Hematopoietic multipotent progenitor cell treated with erythropoietin and hydrocortisone succinate and interleukin-3 and kit ligand, for 8 days (in vitro differentiated cells): ENCODE results near the gene TRIM28.

ENCODE experiments used
- DNase-seq: peaks from one replicate; pipeline ENCODE4 v3.0.0-alpha.2; 2015

Gene TRIM28

DNA sequence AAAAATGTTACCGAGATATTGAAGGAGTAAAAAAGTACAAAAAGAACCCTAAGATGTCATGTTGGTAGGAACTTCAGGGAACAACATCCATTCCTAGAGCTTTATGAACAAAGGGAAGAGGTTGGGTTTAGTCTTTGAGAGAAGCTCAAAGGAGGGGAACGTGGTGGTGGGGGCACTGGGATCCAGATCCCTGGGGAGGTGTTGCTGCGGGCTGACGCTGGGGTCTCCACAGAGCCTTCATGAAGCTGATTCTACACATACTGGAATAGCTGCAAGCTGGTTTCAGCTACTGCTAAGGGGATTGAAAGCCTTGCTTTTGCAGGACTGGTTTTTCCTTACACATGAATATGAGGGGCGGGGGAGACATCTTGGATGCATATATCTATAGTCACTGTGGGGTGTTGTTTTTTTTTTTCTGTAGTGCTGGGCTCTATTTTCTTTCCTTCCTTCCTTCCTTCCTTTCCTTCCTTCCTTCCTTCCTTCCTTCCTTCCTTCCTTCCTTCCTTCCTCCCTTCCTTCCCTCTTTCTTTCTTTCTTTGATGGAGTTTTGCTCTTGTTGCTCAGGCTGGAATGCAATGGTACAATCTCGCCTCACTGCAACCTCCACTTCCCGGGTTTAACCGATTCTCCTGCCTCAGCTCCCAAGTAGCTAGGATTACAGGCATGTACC is 35.7 kb downstream of the TRIM28 start:
- DNase-seq = no peak

DNA sequence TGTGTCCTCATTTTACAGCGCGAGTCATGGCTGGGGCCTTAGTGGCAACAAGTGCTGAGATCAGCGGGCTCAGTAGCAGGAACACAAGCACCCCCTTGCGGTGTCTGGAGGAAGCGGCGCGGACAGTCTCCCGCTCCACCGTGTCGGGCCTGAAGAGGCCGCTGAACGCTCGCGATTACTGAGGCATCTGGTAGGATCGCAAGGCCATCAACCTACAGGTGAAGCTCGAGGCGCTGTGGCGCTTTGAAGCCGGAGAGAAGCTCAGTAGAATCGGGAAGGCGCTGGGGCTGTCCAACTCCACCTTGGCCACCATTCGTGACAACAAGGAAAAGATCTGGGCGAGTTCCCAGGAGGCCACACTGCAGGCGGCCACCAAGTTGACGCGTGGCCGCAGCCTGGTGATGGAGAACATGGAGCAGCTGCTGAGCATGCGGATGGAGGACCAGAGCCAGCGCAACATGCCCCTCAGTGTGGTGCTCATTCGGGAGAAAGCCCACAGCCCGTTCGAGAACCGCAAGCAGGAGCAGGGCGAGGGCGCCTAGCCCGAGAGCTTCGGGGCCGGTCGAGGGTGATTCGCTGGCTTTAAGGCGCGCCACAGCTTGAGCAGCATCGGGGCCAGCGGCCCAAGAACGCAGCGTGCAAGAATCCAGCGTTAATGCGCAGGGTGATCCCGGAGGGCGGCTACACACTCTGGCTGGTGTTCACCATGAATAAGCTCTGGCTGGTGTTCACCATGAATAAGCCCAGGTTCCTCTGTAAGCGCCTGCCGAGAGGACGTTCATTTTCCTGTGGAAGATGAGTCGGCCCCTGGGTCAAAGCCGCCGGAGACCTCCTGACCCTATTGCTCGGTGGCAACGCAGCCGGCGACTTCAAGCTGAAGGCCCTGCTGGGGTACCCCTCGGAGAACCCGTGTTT is 37.6 kb downstream of the TRIM28 start:
- peak; percentile 94 for DNase-seq

DNA sequence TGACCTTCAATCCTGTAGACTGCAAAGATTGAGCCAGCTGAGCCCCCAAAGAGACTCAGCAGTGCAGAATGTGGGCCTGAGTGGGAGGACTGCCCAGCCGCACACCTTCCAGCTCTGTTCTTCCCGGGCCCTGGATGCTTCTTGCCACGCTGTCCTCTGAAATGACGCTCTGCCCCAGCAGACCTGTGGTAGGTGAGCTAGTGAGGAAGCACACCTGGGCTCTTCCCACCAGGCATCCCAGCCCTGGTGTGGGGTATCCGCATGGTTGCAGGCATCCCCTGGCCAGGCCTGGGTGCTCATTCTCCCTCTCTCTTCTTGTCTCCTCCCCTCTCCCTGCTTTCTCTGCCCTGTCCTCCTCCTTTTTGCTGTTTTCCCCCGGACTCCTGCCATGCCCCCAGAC is 39.1 kb downstream of the TRIM28 start:
- DNase-seq = no peak

DNA sequence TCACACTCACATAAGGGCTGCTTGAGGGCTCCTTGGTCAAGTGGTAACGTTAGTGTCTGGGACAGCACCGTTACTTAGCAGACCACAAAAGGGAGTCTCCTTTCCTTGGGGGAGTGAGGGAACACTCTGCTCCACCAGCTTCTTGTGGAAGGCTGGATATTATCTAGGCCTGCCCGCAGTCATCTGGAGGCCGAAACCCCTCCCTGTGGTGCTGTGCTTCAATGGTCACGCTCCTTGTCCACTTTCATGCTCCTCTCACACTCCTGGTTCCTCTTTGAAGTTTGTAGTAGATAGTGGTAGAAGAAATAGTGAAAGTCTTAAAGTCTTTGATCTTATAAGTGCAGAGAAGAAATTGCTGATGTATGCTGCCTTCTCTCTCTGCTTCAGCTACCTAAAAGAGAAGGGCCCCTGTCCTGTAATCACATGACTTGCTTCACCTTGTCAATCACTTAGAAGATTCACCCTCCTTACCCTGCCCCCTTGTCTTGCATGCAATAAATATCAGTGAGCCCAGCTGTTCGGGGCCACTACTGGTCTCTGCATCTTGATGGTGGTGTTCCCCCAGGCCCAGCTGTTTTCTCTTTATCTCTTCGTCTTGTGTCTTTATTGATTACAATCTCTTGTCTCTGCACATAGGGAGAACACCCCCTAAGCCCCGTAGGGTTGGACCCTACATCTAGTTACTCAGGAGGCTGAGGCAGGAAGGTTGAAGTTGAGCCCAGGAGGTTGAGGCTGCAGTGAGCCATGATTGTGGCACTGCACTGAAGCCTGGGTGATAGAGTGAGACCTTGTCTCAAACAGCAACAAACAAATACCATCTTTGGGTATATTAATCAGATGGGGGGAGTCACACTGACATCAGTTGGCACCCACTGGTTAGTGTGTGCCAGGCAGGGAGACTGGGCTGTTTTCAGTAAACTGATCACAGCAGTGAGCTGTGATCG is 40.9 kb downstream of the TRIM28 start:
- peak; percentile 95 for DNase-seq

DNA sequence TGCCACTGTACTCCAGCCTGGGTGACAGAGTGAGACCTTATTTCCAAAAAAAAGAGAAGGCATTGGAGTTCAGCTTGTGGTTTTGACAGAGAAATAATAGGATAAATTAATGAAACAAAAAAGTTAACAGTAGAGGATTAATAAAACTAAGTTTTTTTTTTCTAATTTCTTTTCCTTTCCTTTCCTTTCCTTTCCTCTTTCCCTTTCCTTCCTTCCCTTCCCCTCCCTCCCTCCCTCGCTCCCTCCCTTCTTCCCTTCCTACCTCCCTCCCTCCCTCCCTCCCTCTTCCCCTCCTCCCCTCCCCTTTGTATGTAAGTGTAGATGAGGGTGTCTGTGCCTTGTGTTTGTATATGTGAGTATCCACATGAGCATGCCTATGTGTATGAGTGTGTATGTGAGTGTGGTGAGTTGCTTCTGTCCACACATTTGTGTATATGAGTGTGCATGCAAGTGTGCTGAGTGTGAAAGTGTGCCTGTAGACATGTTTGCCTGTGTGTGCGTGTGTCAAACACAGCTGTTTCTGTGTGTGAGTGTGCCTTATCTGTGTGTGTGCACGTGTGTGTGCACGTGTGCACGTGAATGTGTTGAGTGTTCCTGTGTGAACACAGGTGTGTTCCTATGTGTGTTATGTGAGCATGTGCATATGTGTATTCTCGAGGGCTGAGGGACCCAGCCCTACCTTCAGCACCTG is 41.7 kb downstream of the TRIM28 start:
- peak; percentile 43 for DNase-seq

DNA sequence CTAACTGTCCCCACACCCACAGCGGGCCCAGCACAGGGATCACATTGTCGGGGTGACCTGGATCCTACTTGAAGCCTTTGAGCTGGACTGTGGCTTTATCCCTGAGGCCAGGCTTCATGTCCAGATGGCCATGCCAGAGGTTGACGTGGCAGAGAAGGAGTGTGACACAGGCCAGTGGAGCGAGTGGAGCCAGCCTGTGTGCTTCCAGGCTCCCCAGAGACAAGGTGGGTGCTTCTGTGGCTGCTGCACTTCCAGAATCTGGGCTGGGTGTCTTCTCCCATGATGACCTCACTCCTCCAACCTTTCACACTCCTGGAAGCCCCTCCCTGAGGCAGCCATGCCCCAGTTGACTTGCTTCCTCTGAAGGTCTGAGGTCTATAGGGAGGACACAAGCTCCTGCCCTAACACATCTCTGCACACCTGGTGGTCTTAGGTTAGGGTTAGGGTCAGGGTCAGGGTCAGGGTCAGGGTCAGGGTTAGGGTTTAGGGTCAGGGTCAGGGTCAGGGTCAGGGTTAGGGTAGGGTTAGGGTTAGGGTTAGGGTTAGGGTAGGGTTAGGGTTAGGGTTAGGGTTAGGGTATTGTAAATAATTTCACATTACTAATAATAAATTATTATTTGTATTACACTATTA is 42.4 kb downstream of the TRIM28 start:
- DNase-seq = no peak
